HepG2 (cell line): ENCODE results near the gene MRPS11. TPM values are rescaled to one million over a fixed set of nuclear protein-coding genes. Genes with fewer than 3 reads are reported as not detected.

ENCODE experiments used
- ATAC-seq: fragments of 200-7000 bp; cut with Tn5 transposase; 3 replicates; pipeline ENCODE4 v1.9.1; 2020; ENCODE audit warnings: mild to moderate bottlenecking, moderate library complexity
- BruUV-seq: library from RNA; stranded (reverse); fragments of 400-500 nt; replicated peaks from 2 replicates; lab custom pipeline; 2021; lab: Mats Ljungman, UMichigan
- CTCF ChIA-PET: fragments of 300-600 bp; formaldehyde crosslinking; extraction: SDS; loops from one replicate; lab custom pipeline; 2021; ENCODE audit warnings: low total read pairs, inconsistent platforms, low intra/inter-chr PET ratio; lab: Yijun Ruan, JAX
- POLR2A ChIA-PET: fragments of 350-600 bp; sonication (Branson Sonifier 250); formaldehyde crosslinking; loops from one replicate; lab custom pipeline; 2020; ENCODE audit warnings: antibody characterized with exemption, inconsistent platforms; lab: Yijun Ruan, JAX
- DNase-seq: peaks from one replicate; pipeline ENCODE4 v3.0.0-alpha.2; 2015; ENCODE audit warnings: low spot score
- FAIRE-seq: peaks from 3 replicates; lab custom pipeline; 2011; peaks lifted over from hg19 to GRCh38; lab: Jason Lieb, UNC
- H2AFZ ChIP-seq: one replicate; pipeline ENCODE4 v1.6.1; 2011; ENCODE audit warnings: low read length, inconsistent platforms
- H3K27ac ChIP-seq: fragments of 300-600 bp; 3 replicates; pipeline ENCODE4 v1.8.0; 2011; ENCODE audit warnings: mixed run types, mild to moderate bottlenecking, mixed read lengths, low read length, inconsistent platforms; ENCODE audit not compliant: insufficient read depth; ENCODE audit errors: extremely low read length
- H3K27me3 ChIP-seq, 2 experiments: fragments of 200-600 bp in 1 of 2; 2 replicates in 1 of 2; 3 replicates in 1 of 2; pipeline versions ENCODE4 v1.6.0 to v1.8.0; 2011; ENCODE audit warnings: low read length in 2 of 2, mild to moderate bottlenecking in 2 of 2, moderate library complexity in 2 of 2, inconsistent platforms in 1 of 2; ENCODE audit not compliant: insufficient read depth in 2 of 2, control insufficient read depth in 1 of 2
- H3K36me3 ChIP-seq, 2 experiments: fragments of 200-600 bp in 1 of 2; replicated peaks in 1 of 2; 2 replicates in 1 of 2; 3 replicates in 1 of 2; pipeline versions ENCODE4 v1.5.1 to v1.8.0; 2011; ENCODE audit warnings: low read length in 2 of 2, inconsistent platforms in 1 of 2; ENCODE audit not compliant: insufficient read depth in 2 of 2, control insufficient read depth in 1 of 2
- H3K4me1 ChIP-seq: 2 replicates; pipeline ENCODE4 v1.5.1; 2012; ENCODE audit warnings: low read length, inconsistent platforms; ENCODE audit not compliant: insufficient read depth
- H3K4me2 ChIP-seq: 2 replicates; pipeline ENCODE4 v1.6.0; 2011; ENCODE audit warnings: low read depth, low read length, inconsistent platforms
- H3K4me3 ChIP-seq, 3 experiments: fragments of 200-600 bp in 1 of 3; sonication (generic), shearing (Covaris generic) in 1 of 3; replicated peaks in 1 of 3; 2 replicates each; pipeline ENCODE4 v1.5.1; 2011 to 2016; ENCODE audit warnings: low read length in 3 of 3, inconsistent platforms in 2 of 3, low read depth in 2 of 3, mild to moderate bottlenecking in 2 of 3, control low read depth in 1 of 3, mixed read lengths in 1 of 3; ENCODE audit not compliant: insufficient read depth in 1 of 3
- H3K79me2 ChIP-seq: one replicate; pipeline ENCODE4 v1.6.1; 2011; ENCODE audit warnings: low read length, inconsistent platforms; ENCODE audit not compliant: insufficient read depth
- H3K9ac ChIP-seq: 2 replicates; pipeline ENCODE4 v1.6.0; 2011; ENCODE audit warnings: mild to moderate bottlenecking, low read depth, low read length, inconsistent platforms; ENCODE audit not compliant: insufficient read depth
- H3K9me3 ChIP-seq: 2 replicates; pipeline ENCODE4 v1.5.1; 2012; ENCODE audit warnings: mild to moderate bottlenecking, low read length
- H4K20me1 ChIP-seq: 2 replicates; pipeline ENCODE4 v1.6.0; 2011; ENCODE audit warnings: inconsistent platforms, mild to moderate bottlenecking, low read length, moderate library complexity; ENCODE audit not compliant: insufficient read depth
- EEA1 ChIP-seq: sonication (generic); formaldehyde crosslinking; IDR thresholded peaks from 2 replicates; pipeline ENCODE4 v1.5.1; 2020; ENCODE audit warnings: mild to moderate bottlenecking, missing genetic modification reagents, borderline replicate concordance
- ELF4 ChIP-seq: sonication (generic); formaldehyde crosslinking; IDR thresholded peaks from 2 replicates; pipeline ENCODE4 v1.5.0; 2020; ENCODE audit warnings: missing genetic modification reagents, mild to moderate bottlenecking, moderate library complexity, borderline replicate concordance
- HIC2 ChIP-seq: sonication (generic); formaldehyde crosslinking; IDR thresholded peaks from 2 replicates; pipeline ENCODE4 v1.9.0; 2022; ENCODE audit warnings: low read depth, missing genetic modification reagents
- PHF20 ChIP-seq: sonication (generic); formaldehyde crosslinking; IDR thresholded peaks from 2 replicates; pipeline ENCODE4 v1.5.0; 2020; ENCODE audit warnings: mild to moderate bottlenecking, missing genetic modification reagents
- POGZ ChIP-seq: sonication (generic); formaldehyde crosslinking; IDR thresholded peaks from 2 replicates; pipeline ENCODE4 v1.4.0; 2020; ENCODE audit warnings: mild to moderate bottlenecking, missing genetic modification reagents
- RARG ChIP-seq: sonication (generic); formaldehyde crosslinking; IDR thresholded peaks from 2 replicates; pipeline ENCODE4 v1.4.0; 2020; ENCODE audit warnings: low read depth, mild to moderate bottlenecking, missing genetic modification reagents
- RBM39 ChIP-seq: fragments of 200-400 bp; formaldehyde crosslinking; IDR thresholded peaks from one replicate; pipeline ENCODE4 v1.6.1; 2018; ENCODE audit warnings: antibody characterized with exemption, mild to moderate bottlenecking, low read depth, low read length; ENCODE audit not compliant: poor library complexity, severe bottlenecking
- RNF219 ChIP-seq: sonication (generic); formaldehyde crosslinking; IDR thresholded peaks from 2 replicates; pipeline ENCODE4 v1.5.0; 2020; ENCODE audit warnings: mild to moderate bottlenecking, missing genetic modification reagents
- ZFP82 ChIP-seq: sonication (generic); formaldehyde crosslinking; IDR thresholded peaks from 2 replicates; pipeline ENCODE4 v1.5.1; 2020; ENCODE audit warnings: mild to moderate bottlenecking, missing genetic modification reagents, borderline replicate concordance
- ZNF253 ChIP-seq: sonication (generic); formaldehyde crosslinking; IDR thresholded peaks from 2 replicates; pipeline ENCODE4 v1.8.0; 2022; ENCODE audit warnings: mild to moderate bottlenecking, missing genetic modification reagents, borderline replicate concordance
- ZNF263 ChIP-seq: sonication (generic); formaldehyde crosslinking; IDR thresholded peaks from 2 replicates; pipeline ENCODE4 v1.4.0; 2020; ENCODE audit warnings: missing genetic modification reagents
- ZNF335 ChIP-seq: sonication (generic); formaldehyde crosslinking; IDR thresholded peaks from 2 replicates; pipeline ENCODE4 v1.4.0; 2020; ENCODE audit warnings: missing genetic modification reagents
- ZNF451 ChIP-seq: sonication (generic); formaldehyde crosslinking; IDR thresholded peaks from 2 replicates; pipeline ENCODE4 v1.5.0; 2020; ENCODE audit warnings: mild to moderate bottlenecking, missing genetic modification reagents
- ZNF558 ChIP-seq: sonication (generic); formaldehyde crosslinking; IDR thresholded peaks from 2 replicates; pipeline ENCODE4 v1.9.0; 2022; ENCODE audit warnings: mild to moderate bottlenecking, missing genetic modification reagents, borderline replicate concordance
- ZNF570 ChIP-seq: sonication (generic); formaldehyde crosslinking; IDR thresholded peaks from 2 replicates; pipeline ENCODE4 v1.4.0; 2020; ENCODE audit warnings: mild to moderate bottlenecking, missing genetic modification reagents, borderline replicate concordance
- ZNF691 ChIP-seq: sonication (generic); formaldehyde crosslinking; IDR thresholded peaks from 2 replicates; pipeline ENCODE4 v1.4.0; 2020; ENCODE audit warnings: missing genetic modification reagents, low read depth, mild to moderate bottlenecking, borderline replicate concordance
- ZNF780A ChIP-seq: sonication (generic); formaldehyde crosslinking; IDR thresholded peaks from 2 replicates; pipeline ENCODE4 v1.8.0; 2022; ENCODE audit warnings: mild to moderate bottlenecking, missing genetic modification reagents, moderate library complexity
- WGBS: methylation state at CpG from one replicate; pipeline ENCODE4 v1.1.6; 2017; ENCODE audit warnings: low lambda C conversion rate; 5-methylcytosine and 5-hydroxymethylcytosine counted together
- in situ Hi-C: cut with HindIII; loops from 2 replicates; pipeline ENCODE4 v1.10.0; 2017; ENCODE audit warnings: low pct_unique_long_range_greater_than_20kb; ENCODE audit not compliant: extremely low pct_ligation_motif_present
- intact Hi-C: fragments of 100-400 bp; cut with micrococcal nuclease; formaldehyde crosslinking; loops from one replicate; pipeline ENCODE4 v1.10.0; 2022; ENCODE audit not compliant: unreplicated experiment
- polyA plus RNA-seq, 8 experiments: library from polyadenylated mRNA; depleted of rRNA in 3 of 8; stranded (reverse) in 7 of 8; unstranded in 1 of 8; fragments of >200 nt; fragmentation: Illumina TruSeq in 4 of 8; extraction: Trizol in 4 of 8; gene quantifications; 2 replicates each; pipeline versions ENCODE4 v1.2.1 to v1.2.3, GENCODE V29; 2011 to 2016; ENCODE audit warnings: low read depth in 4 of 8, missing spikeins in 1 of 8, mixed read lengths in 1 of 8; ENCODE audit not compliant: insufficient read depth in 1 of 8
- total RNA-seq, 5 experiments: library from RNA; depleted of rRNA; stranded (reverse); fragments of >200 nt; fragmentation: Illumina TruSeq; extraction: Trizol; gene quantifications; 2 replicates each; pipeline ENCODE4 v1.2.3, GENCODE V29; 2016; ENCODE audit warnings: low read depth in 1 of 5

The MRPS11 gene
- total and polyA plus RNA-seq, 2 of the 13 experiments (the other 11 are each of a cell fraction or from before 2014, with no cell fraction given): 50.1 to 72.7 TPM

GRCh38 chr15:88479169-88479568 lies 11.7 kb downstream of the MRPS11 start:
- DNase-seq (no peak), ATAC-seq (peak; percentile 52), FAIRE-seq (no peak)
- H3K9me3 ChIP-seq: no peaks in the 10 kb centered on the region
- no peaks in the 10 kb centered on the region for H3K27me3 ChIP-seq
- H3K36me3 ChIP-seq: peaks cover 4 to 24% of the 10 kb centered on the region in 2 experiments; a peak in 4 of 5 replicates
- WGBS: 83% methylated on average over 2 of the region's 3 CpGs
- no peak overlapping the region for H3K9ac ChIP-seq
- BruUV-seq: no TSS peak
- POLR2A ChIA-PET: interaction anchor here (4.1 kb wide), 1 partner anchor 12 kb away, joined by 16 read pairs; the partner anchor contains the start of genes MRPL46 and MRPS11
- intact Hi-C loops: no loop called here
- no peaks in the 10 kb centered on the region for H4K20me1 ChIP-seq
- in situ Hi-C loops: loop anchor here (10.0 kb wide), 1 partner anchor 356 kb away; no protein-coding TSS in a partner anchor
- H3K27ac ChIP-seq: no peak overlapping the region
- no peak overlapping the region for H3K4me2 ChIP-seq
- CTCF ChIA-PET: no interaction called here
- H3K4me3 ChIP-seq: no peak overlapping the region
- H3K79me2 ChIP-seq: no peaks in the 10 kb centered on the region
- no peaks in the 10 kb centered on the region for H3K4me1 ChIP-seq
- no peak overlapping the region for H2AFZ ChIP-seq
- TF ChIP-seq ZNF570 (CRISPR knock-in tag): no peak
- no peak for TF ChIP-seq ZNF253 (CRISPR knock-in tag)
- TF ChIP-seq RNF219 (CRISPR knock-in tag): no peak
- TF ChIP-seq EEA1: no peak
- no peak for TF ChIP-seq ZNF691 (CRISPR knock-in tag)
- TF ChIP-seq ZFP82 (CRISPR knock-in tag): no peak
- TF ChIP-seq HIC2 (CRISPR knock-in tag): no peak
- TF ChIP-seq POGZ: no peak
- TF ChIP-seq RARG (CRISPR knock-in tag): no peak
- TF ChIP-seq ZNF451 (CRISPR knock-in tag): no peak
- TF ChIP-seq ELF4 (CRISPR knock-in tag): no peak
- TF ChIP-seq ZNF780A (CRISPR knock-in tag): no peak
- no peak for TF ChIP-seq RBM39
- no peak for TF ChIP-seq ZNF335 (CRISPR knock-in tag)
- TF ChIP-seq PHF20: no peak
- no peak for TF ChIP-seq ZNF263 (CRISPR knock-in tag)
- no peak for TF ChIP-seq ZNF558
